COLO668 (cell line): ENCODE results near the gene MAD2L1BP.

Experiments used
- DNase-seq: peaks from one replicate; lab custom pipeline; 2025; ENCODE audit not compliant: unreplicated experiment; lab: John Stamatoyannopoulos, UW

MAD2L1BP gene

DNA sequence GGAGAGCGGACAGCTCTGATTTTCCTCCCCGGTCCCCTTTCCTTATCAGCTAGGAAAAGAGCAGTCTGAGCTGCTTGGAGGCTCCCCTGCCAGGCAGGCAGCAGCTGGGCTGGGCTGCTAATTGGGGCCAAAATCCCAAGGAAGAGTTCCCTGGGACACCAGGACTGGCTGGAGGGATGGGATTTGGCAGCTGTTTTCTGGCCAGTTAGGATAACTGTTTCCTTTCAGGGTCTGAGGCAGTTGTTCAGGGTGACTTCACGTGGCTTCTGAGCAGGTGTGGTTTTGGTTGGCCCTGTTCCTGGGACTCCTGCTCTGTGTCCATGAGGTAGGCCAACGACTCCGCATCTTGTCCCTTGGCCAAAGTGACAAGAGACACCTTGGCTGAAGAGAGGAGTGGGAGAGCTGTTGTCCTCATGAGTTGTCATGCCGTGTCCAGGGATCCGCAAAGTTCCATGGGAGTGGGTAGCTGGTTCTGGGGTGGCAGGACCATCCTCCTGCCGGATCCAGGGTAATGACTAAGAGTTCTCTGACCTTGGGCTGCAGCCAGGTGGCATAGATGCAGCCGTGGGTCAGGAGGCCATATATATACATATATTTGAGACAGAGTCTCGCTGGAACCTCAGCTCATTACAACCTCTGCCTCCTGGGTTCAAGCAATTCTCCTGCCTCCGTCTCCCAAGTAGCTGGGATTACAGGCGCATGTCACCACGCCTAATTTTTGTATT lies 30.7 kb downstream of the MAD2L1BP start:
- DNase-seq = no peak

DNA sequence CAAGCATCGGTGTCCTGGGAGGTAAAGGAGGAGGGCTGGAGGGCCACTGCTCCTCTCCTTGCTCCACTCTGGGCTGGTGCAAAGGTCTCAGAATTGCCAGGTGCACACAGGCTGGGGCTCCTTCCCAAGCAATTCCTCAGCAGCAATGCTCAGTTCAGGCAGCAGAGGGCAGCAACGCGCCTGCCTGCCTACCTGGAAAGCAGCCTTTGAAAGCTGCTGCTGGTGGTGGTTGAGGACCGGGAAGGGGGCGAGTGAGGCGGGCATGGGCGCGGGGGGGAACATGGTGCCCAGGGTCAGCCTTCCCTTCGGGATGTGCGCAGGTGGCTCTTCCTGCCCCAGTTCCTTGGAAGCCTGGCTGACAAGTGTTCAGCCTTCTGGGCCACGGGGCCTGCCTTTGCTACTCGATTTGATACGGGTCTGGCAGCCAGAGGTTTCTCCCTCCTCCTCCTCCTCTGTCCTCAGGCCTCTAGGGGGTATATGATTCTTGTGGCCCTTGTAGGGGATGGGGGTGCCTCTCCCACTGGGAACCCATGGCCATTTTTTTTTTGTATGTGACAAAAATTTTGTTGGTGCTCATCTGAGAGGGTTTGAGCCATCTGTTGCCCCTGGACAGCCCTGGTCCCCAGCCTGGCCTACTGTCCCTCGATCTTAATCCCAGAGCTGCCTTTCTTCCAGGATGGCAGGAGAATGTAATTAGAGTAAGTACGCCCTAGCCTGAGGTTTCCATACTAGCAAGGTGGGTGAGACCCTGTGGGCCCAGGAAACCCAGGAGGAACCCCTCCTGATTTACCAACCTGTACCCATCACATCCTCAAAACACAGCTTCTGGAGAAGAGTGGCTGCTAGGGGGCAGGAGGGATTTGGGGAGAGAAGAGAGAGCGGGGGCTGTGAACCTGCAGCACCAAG lies 31.9 kb downstream of the MAD2L1BP start:
- DNase-seq = peak; percentile 73

DNA sequence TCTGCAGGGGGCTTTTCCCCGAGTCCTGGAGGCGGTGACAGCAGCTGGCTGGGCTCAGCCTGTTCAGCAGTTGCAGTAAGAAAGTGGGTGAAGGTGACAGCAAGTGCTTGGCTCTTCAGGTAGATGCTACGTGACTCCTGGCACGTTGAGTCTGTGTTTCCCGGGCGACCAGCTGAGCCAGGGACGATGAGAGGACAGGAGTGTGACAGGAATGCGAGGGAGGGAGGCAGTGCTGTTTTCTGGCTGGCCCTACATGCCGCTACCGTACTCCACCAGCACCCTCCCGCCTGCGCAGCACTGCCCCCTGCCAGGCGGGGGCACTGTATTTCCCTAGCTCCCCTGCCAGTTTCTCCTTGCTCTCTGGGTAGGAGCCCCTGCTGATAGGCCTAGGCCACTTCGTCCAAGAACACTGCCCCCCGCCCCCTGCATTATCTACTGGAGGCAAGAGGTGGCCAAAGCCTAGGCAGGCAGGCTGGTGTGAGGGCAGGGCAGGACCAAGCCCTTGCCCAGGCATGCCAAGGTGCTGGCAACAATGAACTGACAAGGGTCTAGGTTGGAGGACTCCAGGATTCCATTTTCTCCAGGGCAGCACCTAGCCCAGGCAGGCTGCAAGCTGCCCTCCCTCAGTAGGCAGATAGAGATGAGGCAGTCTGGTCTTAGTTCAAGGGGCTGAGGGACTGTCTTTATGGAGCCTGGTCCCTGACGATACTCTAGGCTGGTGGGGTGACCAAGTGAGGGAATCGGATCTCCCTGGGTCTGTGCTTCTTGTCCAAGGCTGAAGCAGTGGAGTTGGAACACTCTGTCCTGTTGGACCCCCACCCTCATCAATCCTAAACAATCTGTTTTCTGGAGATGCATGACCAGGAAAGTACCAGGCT lies 32.8 kb downstream of the MAD2L1BP start:
- DNase-seq = peak; percentile 69

DNA sequence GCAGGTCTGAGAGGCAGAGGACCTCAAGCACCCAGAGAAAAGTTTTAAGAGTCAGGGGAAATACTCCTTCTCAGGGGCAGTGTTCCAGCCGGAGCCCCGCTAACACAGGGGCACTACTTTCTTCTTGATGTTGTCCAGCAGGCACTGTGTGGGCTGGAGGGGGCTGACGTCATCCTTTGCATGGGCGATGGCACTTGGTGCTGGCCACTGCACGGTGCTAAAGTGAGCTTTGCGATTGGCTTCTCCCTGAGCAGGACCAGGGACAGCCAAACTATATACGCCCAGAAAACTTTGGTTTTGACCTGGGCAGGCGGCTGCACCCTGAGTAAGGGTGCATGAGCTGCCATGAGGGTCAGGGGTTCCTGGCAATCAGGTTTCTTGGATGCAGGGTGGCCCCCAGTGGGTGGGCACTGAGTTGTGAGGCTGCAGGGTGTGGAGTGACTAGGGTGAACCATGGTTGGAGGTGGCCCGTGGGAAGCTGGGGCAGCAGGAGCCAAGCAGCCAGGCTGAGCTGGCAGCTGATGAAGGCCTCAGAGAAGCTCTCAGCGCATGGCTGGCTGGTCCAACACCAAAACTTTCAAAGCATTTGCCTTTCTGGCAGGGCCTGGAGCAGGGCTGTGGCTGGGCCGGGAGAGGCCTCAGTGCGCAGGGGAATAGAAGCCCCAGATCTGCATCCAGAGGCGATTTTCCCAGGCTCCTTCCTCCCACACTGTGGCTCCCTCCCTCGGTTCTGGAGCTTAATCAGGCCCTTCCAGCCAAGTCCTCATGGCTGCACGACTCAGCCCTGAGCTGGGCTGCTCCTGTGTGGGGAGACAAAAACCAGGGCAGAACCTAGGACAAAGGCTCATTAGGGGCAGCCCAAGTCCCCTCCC lies 33.6 kb downstream of the MAD2L1BP start:
- DNase-seq = peak; percentile 4

DNA sequence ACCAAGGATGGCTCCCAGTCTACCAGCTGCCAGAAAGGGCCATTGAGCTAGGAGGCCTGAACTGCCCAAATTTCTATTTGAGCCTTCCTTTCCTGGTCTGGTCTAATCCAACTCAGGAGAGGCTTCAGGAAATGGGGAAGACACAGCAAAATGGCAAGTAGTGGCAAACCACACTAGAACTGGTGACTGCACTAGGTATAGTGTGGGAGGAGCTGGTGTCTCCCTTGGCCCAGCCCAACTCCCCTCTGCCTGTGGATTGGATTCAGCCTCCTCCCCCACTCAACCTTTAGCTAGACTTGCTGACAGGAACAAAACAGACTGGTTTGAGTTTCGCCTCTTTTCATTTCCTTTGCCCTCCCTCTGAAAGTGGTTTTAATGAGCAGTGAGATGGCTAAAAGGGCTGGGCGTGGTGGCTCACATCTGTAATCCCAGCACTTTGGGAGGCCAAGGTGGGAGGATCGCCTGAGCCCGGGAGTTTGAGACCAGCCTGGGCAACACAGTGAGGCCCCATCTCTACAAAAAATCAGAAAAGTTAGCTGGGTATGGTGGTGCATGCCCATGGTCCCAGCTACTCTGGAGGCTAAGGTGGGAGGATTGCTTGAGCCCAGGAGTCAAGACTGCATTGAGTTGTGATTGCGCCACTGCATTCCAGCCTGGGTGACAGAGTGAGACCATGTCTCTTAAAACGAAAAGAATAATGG lies 34.4 kb downstream of the MAD2L1BP start:
- DNase-seq = no peak

DNA sequence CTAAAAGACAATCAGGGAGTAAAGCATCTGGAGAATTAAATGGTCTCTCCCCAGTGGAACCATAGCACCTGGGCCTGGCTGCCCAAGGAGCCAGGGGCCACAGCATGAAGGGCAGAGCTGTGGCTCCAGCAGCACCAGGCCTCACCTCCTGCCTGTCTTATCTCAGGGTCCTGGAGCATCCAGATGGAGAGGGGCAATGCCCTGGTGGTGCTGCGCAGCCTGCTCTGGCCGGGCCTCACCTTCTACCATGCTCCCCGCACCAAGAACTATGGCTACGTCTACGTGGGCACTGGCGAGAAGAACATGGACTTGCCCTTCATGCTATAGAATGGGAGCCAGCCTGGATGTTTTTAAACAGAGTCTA lies 35.0 kb downstream of the MAD2L1BP start:
- DNase-seq = no peak

DNA sequence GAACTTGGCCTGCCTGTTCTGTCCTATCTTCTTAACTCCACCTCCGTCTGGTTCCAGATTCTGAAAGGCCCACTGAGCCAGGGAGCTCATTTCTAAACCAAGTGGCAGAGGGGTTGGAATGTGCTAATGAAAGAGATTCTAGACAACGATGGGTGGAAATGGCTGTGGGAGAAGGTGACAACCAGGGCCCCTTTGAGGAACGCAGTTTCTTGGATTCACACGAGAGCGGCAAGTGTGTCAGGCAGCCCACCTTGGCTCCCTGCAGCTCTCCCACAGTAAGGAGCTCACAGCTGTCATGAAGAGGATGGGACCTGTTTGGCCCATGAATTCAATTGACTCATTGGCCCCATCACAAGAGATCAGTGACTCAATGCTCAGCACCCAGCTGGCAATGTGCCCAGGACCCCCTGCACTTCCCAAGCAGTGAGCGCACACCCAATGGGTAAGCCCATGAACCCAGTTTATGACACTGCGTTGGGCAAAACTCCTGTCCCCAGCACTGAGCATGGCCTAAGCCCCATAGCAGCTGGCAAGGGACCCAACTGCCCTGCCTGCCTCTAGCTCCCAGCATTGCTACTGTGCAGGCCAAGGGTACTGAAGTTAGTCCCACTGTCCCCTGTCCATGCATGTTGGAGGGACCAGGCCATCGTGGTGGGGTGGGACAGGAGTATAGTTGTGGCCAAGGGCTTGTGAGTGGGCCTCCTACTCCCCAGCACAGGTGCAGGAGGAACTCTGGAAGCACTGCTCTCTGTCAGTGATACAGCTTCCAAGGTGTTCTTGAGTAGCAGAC lies 35.6 kb downstream of the MAD2L1BP start:
- DNase-seq = no peak

DNA sequence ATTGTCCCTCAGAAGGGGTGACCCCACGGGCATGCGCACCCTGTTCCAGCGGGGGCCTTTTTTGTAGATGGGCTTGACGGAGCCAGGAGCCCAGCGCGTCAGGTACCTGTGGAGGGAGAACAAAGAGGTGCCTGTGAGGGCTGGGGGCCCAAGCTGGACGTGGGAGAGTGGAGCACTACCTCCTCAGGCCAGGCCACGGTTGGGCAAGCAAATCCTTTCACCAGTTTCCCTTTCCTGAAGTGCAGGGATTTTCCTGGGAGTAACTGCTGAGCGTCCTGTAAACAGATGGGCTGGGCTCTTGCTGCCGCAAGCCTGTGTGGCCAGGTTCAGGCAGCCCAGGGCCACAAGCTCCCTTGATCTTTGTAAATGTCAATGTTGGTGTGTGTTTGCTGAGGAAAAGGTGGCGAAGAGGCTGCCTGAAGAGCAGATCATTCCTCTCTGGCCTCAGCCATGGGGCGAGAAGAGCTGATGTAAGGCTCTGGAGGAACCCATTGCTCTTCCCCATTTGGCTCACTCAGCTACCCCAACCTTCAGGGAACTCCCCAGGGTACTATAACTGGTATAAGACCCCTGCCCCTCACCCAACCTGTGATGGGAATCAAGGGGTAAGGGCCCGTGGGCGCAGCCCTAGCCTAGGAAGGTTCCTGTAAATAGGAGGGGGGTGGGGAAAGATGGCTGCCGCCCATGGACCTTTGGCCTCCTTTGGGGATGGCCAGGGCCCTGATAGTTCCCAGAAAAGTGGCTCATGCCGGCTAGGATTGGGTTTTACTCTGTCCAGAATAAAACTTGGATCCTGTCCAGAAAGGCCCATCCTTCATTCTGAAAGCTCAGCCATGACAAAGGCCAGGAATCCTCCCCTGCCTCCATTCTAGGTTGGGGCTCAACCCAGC lies 36.4 kb downstream of the MAD2L1BP start:
- DNase-seq = no peak

DNA sequence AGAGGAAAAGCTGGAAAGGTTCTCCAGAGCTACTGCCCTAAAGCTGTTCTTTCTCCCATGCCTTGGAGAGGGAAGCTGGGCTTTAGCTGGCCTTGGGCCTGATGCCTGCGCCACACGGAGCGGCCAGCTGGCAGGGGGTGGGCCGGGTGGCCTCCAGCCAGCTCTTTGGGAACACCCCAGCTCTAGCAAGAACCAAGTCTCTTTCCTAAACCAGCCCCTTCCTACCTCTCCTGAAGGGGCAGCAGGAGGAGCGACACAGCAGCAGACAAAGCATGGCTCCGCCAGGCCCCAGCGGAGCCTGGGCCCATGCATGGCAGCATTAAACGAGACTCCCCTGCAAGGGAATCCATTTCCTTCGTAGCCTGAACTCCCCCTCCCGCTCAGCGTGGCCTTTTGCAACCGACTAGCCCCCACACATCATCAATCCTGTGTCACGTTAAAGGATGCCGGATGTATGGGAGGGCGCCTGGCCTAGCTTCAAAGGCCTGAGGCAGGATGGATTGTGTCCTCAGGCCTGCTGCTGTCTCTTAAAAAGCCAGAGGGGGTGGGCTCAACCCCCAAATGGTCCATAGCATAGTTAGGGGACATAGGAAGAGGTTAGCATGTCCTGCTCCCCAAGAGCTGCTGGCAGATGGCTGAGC lies 37.9 kb downstream of the MAD2L1BP start:
- no peak for DNase-seq

DNA sequence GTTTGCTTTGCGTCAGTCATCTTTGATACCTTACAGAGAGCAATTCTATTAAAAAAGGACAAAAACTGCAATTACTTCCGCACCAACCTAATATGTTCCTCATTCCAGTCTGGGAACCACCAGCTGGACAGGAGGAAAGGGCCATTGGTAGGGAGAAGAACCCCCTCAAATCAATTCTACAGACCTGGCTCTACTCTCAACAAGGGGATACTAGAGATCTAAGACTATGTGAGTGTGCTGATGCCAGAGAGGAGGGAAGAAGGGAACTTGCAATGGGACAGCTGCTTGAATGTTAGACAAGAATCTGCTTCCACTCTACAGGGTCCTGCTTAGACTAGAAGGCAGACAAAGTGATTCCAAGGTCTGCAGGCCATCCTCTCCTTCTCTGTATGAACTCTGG lies 38.7 kb downstream of the MAD2L1BP start:
- no peak for DNase-seq

DNA sequence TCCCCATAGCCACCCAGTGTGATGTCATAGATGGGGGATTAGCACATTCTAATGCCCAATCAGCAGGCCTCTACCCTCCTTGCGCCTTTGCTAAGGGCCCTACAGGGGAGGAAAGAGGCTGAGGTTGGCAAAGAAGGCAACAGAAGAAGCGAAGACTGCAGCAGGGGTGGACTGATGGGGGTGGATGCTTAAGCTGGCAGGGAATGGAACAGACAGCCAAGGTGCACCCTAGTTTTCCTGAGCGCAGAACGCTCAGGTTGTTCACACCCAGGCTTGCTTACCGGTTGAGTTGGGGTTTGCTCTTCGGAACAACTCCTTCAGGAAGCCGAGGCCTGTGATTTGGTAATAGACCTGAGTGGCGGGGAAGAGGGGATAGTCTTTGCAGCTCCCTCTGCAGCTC lies 39.3 kb downstream of the MAD2L1BP start:
- DNase-seq = no peak

DNA sequence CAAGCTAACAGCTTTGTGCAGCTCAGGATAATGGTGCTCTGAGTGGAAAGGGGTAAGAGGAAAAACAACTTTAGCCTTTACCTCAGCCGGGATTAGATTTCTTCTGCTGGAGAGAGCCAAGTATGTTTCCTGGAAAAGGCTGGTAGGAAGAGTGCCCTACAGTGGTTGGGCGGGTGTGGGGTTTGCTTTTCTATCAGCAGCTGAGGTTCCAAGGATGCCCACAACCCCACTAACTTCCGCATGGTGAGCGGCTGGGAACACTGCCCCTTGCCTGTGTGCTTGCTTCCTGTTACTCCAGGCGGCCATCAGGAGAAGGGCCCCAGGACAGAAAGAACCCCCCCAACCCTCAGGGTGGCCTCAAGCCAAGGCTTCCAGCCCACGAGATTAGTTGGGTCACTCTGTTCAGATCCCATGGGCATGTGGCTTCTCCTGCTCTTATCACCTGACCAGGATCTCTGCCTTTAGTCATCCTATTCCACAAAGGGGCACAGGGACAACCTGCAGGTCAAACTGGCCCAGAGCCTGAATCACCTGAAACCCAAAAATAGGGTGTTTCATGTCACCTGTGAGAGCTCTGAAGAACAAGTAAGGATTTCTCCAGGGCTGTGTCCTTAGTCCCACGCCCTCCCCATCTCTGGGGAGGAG lies 41.4 kb downstream of the MAD2L1BP start:
- no peak for DNase-seq

DNA sequence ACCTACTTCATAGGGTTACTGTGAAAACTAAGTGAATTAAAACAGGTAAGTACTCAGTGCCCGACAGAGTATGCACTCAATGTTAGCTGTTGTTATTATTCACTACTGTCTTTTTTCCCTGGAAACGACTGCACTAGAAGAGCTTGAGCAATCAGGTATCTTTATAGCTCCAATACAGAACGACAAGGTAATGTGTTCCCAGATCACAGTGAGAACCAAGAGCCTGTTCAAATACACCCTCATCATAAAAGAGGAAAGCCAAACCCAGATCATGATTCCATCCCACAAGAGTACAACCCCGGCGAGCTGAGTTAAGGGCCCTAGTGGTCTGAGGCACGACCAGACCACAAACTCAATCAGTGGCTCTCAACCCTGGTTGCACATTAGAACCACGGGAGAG lies 42.1 kb downstream of the MAD2L1BP start:
- no peak for DNase-seq

DNA sequence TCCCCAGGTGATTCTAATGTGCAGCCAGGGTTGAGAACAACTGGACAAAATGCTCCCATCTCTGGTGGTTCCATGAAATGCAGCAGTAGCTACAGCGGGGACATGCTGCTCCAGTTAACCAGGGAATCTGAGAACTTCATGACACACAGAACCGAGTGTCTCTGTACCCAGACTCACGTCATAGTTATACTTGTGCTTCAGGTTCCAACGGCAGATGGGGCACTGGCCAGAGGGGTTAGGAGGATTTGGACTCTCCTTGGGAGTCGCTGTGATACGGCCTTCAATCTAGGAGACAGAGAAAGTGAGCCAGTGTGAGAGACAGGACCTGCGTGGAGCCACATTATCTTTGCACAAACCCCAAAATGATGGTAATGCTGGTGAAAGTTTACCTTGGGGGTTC lies 42.7 kb downstream of the MAD2L1BP start:
- DNase-seq = no peak

DNA sequence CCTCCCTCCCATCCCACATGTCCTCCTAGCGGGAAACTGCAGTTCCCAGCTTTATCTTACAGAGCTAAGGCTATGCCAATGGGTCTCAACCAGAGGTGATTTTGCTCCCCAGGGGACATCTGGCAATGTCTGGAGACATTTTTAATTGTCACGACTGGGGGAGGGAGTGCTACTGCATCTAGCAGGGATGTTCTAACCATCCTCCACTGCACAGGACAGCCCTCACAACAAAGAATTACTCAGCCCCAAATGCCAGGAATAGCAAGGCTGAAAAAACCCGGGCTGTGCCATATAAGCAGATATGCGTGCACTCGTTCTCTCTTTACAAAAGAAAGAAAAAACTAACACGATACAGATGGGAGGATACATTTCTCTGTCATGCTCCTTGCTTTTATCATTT lies 43.4 kb downstream of the MAD2L1BP start:
- DNase-seq = no peak

DNA sequence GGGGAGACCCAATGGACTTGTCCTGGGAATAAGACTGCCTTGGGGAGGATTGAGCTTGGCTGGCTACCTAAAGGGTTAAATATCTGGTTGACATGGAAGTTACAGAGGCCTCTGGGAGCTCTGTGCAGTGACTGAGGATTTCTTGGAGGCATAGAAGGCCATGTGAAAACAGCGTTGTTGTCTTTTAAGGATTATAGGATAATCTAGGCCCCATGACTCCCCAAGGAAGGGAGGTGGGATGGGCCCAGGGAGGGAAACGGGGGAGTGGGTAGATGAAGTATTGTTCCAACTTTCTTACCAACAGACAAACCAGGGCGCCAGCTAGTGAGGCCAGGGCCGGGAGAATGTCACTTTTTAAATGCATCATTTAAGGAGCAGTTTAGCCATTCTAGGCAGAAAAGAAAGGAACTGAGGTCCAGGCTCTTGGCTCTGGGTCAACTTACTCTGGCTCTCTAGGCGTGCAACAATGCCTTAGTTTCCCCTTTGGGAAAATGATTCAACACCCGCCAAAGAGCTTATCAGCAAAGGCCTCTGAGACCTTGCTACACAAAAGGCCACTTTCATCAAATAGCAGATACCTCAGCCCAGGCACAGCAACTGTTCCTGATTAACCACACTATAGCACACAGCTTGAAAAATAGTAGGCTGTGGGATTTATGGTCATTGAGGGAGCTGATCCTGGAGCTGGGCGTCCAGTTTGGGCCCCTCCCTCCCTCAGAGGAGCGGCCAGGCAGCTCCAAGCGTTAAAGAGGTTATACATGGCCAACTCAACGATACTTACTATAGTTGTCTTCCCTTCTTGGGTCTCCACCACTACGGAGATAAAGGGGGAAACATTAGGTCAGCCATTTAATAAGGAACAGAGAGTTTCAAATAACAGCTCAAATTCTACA lies 44.9 kb downstream of the MAD2L1BP start:
- DNase-seq = no peak
